Vagina (tissue), 2 donors: ENCODE measurements around the gene SLC6A3.

Experiments
- CTCF ChIP-seq, 3 experiments: fragments of 450-650 bp in 2 of 3; fragments of 200-600 bp in 1 of 3; sonication (generic) in 1 of 3; IDR thresholded peaks; one replicate each; pipeline ENCODE4 v1.5.1; 2017 to 2019; ENCODE audit warnings: antibody characterized with exemption in 3 of 3, mild to moderate bottlenecking in 2 of 3, moderate library complexity in 2 of 3
- POLR2AphosphoS5 ChIP-seq, 2 donors: sonication (generic); formaldehyde crosslinking; IDR thresholded peaks; one replicate each; pipeline ENCODE4 v1.9.0; 2017; ENCODE audit warnings: antibody characterized with exemption in 2 of 2, mild to moderate bottlenecking in 2 of 2, low read depth in 1 of 2; ENCODE audit not compliant: insufficient read depth in 1 of 2

- no peak for TF ChIP-seq POLR2AphosphoS5 (IDR thresholded peaks at IDR 0.05; ENCODE audit: insufficient read depth in 1 of 2, low read depth in 1 of 2)
- TF ChIP-seq CTCF (IDR thresholded peaks at IDR 0.05), result no peak
These were observed 12.9 kb downstream of the SLC6A3 start for GRCh38 chr5:1432296-1432695.
